GM21381 (cell line): ENCODE data around the gene SYT17.
"Not testable (repeated sequence)": the region's sequence is repeated elsewhere in the genome, so short reads cannot be mapped to it uniquely, and the experiment has no call there.

Experiments used
- ATAC-seq: cut with Tn5 transposase; IDR thresholded peaks from one replicate; pipeline ENCODE4 v1.9.1; 2021; ENCODE audit warnings: mild to moderate bottlenecking, moderate library complexity; ENCODE audit not compliant: unreplicated experiment

The SYT17 gene

DNA sequence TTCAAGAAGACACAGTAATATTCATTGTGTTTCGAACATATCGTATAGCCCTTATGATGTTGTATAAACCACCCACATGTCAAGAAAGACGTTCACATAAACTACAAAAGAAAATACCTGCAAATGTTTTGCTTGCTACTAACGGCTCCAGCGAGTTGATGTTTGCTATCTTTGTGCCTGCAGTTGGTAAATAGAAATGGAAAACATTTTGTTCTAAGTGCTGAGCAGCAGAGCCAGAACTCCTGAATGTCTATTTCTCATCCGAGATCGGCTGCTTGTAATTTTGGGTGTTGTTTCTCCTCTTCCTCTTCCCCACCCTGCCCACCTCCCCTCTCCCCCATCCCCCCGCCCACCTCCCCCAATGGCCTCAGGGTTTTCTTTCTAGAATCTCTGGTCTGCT, 5.0 kb downstream of the SYT17 start:
- ATAC-seq: no peak

DNA sequence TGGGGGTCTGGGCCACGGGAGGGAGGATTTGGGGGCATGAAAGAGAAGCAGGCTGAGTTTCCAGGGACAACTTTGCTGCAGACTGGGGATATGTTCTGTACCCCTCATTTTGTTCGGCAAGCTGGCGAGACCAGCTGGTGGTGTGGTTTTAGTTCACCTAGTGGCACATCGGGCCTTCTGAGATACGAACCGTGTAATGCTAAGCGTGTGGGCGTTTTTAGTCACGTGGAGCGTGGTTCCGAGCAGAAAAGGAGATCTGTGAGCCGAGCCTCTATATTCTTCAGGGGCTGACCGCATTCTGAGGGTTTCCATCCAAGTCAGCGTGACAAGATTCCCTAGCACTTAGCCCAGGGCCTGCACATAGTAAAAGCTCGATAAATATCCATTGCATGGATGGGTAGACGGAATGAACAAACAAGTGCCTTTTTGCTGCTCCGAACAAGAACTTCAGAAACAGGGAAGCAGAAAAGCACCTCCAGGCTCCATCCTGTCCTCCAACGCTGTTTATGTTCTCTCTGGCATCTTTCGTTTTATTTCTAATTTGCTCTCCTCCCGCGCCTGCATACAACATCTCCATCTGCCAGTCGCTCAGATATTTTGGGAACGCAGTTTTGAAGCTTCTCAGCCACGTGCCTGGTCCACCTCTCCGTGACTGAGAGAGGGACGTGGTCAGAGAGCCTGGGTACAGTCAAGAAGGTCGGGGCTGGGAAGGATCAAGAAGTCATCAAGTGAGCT, 5.8 kb downstream of the SYT17 start:
- ATAC-seq: no peak

DNA sequence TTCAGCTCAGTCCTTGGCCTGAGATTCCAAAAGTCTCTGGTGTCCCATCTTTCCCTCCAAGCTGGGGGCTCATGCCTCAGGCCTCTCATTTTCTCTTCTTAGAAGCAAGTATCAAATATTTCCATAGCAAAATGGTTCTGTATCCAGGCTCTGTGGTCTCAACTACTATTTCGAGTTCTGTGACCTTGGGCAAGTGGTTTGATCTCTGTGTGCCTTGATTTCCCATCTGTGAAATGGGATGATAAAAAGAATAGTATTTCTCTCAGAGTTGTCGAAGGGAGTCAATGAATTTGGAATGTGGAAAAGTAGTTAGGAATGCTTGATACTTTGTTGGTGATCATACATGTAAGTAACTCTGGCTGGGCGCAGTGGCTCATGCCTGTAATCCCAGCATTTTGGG, 6.4 kb downstream of the SYT17 start:
- ATAC-seq: no peak

DNA sequence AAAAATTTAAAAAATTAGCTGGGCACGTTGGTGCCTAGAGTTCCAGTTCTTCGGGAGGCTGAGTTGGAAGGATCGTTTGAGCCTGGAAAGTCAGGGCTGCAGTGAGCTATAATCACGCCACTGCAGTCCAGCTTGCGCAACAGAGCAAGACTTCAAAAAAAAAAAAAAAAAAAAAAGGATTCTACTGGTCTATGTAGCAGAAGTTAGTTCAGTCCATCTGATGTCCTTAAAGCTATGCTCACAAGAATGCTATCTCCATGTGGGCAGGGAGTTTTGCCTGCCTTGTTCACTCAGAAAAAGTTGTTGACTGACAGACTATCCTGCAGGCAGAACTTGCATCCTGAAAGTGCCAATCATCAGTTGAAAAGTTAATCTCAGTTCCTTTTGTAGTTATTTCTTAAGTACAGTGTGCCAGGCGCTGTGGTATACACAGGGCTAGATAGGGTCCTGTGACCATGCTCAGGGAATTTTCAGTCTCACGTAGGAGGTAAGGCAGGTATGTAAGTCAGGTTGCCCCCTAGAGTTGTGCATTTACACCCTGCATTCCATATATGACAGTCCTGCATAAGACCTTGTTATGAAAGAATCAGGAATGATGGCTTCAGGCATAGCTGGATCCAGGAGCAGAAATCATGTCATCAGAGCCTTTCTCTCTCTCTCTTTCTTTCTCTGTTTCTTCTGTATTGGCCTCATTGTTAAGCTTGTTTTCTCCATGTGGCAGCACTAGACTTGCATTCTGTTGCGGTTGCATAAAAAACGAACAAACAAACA, 7.6 kb downstream of the SYT17 start:
- ATAC-seq: no peak

DNA sequence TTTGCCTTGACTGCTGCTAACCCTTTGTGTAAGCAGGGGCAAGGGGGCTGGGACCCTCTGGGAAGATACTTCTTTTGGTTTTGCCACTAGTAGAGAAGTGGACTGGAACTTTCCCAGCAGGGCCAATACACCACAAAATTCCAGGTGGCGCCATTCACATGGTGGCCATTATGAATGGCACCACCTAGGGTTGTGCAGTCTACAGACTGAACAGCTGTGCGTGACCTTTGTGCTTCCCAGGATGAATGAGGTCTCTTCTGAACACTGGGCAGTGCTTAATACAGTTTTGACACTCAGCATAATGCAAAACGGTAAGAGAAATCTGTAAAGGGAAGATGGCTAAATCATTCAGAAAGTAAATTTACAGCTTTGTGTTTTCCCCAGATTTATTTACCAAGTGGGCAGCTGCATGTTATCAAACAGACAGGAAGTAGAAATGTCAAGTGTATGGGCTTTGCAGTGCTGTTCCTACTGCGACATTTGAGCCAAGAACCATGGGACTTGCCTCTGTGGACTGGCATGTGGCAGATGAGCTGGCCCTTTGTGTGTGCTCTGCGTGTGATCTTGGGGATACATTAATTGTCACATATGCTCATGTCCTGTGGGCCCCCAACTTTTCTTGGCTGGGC, 9.2 kb downstream of the SYT17 start:
- no peak for ATAC-seq

DNA sequence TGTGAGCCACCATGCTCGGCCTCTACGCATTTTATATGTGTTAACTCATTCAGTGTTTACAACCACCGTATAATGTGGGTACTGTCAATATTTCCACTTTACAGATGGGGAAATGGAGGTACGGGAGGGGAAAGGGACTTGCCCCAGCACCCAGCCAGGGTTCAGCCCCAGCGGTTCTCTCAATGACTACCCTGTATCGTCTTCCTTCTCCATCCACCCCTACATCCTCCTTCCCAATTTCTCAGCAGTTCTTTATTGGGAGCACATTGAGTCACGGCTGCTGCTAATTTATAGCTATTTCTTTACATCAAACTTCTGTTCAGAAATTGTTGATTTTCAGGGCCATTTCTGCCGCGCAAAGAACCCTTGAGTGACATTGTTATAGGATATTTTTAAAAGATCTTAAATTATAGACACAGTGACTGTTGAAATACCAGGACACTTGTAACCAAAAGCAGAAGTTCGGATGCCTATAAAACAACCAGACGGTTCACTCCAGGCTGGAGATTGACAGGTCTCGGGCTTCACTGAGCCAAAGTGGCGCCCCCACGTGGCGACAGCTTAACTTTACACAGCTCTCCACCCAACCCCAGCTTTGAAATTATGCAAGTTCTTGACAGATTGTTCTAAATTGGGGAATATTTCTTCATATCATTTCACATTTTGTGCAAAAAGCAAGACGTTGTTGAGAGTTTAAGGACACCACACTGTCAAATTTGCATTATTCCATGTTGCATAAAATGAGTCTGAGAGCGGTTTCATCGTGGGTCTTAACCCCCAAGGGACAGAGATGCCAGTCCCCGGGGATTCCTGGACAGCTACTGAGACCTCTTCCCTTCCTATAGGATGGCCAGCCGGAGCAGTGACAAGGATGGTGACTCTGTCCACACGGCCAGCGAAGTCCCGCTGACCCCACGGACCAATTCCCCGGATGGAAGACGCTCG, 11.8 kb downstream of the SYT17 start:
- no peak for ATAC-seq

DNA sequence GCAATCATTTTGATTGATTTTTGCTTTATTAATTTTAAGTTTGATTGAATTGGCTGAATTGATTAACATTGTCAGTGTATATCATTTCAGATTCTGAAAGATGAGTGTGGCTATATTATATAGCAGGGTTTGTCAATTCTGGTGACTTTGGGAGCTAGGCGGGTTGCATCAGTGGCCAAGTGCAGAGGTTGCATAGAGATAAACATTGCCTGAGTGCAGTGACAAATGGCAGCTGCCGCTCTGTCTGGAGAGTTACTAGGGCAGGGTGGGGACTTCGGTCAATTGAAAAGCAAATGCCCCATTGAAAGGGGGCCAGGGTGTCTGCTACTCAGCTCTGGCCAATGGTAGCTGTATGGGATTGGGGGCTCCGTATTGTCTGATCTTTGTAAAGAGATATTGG, 12.7 kb downstream of the SYT17 start:
- ATAC-seq: no peak

DNA sequence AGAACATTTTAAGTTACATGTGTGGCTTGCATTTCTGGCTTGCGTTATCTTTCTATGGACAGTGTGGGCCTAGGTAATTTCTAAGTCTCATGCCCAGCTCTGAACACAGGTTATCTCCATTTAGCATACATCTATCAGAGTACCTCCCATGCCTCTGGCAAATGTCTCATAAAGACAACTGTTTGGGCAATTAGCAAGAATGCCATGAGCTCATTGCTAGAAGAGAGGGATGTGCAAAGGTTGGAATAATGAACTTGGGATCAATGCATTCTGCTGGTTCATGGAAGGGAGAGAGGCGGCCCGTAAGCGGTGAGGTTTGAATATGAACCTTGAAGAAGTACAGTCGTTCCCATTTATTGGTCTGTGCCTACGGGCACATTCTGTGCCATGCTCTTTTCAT, 14.4 kb downstream of the SYT17 start:
- no peak for ATAC-seq

DNA sequence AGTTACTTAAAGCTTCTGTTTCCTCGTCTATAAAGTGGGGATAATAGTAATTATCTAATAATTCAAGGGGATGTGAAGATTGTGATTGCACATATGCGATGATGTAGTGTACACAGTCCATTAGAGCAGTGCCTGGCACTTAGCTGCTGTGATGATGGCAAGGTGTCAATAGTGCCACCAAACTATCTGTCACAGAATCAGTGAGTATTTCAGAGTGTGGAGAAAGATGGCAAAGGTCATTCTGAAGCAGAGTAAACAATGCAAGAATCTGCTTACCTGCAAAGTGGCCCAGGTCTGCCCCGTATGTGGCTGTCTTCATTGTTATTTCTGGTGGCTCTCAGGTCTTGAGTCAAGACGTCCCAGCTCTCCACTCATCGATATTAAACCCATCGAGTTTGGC, 15.1 kb downstream of the SYT17 start:
- ATAC-seq: no peak

DNA sequence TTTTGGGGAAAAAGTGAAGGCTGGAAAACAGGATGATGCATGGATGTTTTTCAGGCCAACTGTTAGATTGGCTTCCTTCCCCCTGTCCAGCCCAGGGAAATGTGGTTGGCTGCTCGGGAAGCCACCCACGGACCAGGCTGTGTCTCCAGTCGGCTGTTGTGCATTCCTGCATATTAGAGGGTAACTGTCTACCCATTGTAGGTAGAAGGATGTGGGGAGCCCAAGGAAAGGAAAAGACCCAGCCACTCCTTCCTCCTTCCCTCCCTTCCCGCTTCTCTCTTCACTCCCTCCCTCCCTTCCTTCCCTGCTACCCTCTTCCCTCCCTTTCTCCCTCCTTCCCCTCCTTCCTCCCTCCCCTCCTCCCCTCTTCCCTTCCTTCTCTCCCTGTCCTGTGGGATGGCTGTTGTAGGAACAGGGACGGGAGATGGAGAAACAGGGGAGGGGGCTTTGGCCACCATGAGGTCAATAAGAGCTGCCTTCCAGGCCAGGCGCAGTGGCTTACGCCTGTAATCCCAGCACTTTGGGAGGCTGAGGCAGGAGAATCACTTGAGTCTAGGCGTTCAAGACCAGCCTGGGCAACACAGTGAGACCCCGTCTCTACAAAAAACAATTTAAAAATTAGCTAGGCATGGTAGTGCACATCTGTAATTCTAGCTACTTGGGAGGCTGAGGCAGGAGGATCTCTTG, 16.9 kb downstream of the SYT17 start:
- ATAC-seq: no peak

DNA sequence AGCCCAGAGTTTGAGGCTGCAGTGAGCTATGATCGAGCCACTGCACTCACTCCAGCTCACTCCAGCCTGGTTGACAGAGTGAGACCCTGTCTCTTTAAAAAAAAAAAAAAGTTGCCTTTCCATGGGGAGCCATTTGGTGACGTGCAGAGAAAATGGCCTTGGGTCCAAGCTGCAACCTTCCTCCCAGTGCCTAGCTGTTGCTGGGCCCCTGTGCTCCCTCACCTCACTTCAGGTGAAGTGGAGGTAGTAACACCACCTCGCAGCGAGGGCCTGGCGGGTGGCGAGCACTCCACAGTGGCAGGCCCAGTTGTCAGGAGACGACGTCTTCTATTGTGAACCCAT, 17.4 kb downstream of the SYT17 start:
- no peak for ATAC-seq

DNA sequence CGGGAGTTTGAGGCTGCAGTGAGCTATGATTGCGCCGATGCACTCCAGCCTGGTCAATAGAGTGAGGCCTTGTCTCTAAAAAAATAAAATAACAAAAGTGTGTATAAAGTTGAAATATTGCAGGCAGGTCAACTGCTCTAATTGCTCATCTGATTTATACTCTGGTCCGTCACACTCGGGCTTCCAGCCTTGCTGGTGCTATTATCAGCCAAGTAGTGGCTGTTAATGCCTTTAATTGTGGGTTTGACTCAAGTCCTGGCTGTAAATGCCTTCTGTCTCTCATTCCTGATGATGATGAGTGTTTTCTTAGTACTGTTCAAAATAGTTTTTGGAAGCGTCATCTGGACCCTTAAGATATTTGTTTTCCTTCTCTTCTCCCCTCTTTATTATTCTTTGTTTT, 18.4 kb downstream of the SYT17 start:
- ATAC-seq: no peak

DNA sequence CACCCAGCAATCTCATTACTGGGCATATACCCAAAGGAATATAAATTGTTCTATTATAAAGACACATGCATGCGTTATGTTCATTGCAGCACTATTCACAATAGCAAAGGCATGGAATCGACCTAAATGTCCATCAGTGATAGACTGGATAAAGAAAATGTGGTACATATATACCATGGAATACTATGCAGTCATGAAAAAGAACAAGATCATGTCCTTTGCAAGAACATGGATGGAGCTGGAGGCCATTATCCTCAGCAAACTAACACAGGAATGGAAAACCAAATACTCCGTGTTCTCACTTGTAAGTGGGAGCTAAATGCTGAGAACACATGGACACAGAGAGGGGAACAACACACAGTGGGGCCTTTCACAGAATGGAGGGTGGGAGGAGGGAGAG, 19.9 kb downstream of the SYT17 start:
- not testable (repeated sequence) for ATAC-seq

DNA sequence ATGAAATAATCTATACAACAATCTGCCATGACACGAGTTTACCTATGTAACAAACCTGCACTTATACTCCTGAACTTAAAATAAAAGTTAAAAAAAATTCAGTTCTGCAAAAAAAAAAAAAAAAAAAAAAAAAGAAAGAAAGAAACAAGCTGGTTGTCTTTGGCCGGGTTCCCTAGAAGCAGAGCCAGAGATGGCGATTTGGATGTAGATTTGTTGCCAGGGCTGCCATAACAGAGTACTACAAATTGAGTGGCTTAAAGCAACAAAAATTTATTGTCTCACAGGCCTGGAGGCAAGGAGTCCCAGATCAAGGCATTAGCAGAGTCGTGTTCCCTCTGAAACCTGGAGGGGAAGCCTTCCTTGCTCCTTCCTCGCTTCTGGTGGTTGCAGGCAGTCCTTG, 20.4 kb downstream of the SYT17 start:
- no peak for ATAC-seq

DNA sequence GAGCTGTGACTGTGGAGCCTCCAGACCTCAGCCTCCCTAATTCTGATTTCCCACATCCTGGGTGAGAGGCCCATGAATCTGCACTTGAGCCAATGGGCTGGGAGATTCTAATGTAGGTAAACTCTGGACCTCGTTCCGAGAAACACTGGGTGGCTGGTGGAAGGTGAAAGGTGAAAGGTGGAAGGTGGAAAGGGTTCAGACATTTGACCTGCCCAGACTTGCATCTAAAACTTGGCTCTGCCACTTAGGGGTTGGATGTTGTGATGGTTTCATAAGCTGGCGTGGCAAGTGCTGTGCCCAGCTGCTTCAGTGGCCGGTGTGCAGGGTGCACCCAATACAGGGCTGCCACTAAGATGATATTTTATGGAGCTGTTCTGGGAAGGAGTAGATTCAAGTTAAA, 24.8 kb downstream of the SYT17 start:
- no peak for ATAC-seq

DNA sequence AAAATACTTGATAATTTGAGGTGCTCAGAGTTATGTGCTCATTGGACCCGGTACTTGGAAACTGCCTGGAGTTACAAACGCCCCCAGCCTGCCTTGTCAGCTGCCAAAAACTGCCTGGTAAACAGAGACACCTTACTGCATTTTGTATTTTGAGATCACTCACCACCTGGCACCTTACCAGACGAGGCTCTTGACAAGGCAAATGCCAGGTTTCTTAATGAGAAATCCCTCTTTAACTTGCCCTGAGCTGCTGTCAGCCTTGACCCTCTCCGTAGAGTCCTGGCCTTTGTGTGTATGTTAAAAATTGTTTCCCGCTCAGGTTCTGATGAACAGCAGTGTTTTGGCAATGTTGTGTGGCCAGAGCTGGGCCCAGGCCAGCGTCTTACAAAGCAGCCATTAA, 28.8 kb downstream of the SYT17 start:
- no peak for ATAC-seq

DNA sequence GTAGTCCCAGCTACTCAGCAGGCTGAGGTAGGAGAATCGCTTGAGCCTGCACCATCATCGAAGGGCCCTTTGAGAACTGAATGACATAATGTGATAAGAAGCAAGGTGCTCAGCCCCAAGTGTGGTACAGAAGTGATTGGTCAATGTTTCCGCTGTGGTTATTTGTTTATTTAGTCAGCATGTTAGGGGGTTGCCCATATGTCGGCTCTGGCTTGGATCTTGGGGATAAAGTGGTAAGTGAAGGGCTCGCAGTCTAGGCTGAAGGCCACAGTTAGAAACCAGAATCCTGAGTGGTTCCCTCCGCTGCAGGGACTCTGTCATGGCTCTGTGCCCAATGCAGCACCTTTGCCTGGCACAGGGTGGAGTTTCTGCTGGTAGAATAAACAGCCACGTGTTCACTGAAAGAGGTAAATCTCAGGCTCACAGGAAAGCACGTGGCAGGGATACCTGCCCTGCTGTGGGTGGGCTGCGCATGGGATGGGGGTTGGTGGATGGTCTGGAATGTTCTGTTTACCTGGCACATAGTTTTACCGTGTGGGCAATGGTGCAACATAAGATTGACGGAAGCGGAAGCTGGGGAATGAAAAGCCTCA, 35.4 kb downstream of the SYT17 start:
- ATAC-seq: no peak

DNA sequence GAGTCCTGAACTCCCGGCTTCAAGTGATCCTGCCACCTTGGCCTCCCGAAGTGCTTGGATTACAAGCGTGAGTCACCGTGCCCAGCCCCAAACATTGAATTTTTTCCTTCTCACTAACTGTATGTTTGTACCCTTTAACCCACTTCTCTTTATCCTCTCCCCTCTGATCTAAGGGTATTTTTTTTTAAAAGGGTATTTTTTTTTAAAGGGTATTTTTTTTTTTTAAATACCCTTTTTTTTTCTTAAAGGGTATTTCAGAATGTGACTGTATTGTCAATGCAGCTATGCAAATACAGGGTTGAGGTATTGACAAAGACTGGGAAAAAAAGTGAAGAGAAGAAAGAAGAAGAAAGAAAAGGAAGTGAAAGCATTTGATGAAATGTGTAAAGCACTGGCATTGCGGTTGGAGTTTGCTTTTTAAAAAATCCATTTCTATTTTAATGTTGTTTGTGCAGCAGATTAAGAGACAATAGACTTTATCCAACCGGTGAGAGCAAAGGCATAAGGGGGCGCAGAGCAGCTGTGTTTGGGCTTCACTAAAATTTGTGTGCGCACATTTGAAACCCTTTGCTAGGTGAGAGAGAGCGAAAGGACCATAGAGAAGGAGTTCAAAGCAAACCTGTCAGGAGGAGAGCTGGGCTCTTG, 42.4 kb downstream of the SYT17 start:
- ATAC-seq: peak; percentile 85

DNA sequence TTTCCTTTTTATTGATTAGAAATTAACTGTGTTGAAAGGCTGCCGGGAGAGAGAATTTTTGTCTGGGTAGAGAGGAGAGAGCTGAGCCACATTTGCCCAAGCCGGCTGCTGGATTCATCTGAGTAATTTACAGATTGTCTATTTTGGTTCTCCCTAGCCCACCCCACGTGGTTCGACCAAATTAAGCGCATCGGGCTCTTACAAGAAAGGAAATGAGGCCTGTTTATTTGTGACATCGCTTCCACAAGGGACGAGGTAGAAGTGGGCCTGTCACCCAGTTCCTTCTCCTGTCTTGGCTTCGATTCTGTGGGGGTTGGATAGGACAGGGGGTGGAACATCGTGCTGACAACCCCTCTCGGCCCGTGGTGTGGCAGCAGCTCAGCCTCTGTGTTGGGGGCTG, 42.9 kb downstream of the SYT17 start:
- peak; percentile 39 for ATAC-seq

DNA sequence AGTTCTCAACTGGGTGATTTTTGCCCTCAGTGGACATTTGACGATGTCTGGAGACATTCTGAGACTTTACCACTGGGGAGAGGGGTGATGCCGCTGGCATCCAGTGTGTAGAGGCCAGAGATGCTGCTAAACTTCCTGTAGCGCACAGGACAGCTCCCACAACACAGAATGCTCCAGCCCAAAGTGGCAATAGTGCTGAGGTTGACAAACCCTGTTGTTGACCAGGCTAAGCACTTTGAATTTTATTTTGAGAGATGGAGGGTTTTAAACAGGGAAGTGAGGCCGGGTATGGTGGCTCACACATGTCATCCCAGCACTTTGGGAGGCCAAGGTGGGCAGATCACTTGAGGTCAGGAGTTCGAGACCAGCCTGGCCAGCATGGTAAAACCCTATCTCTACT, 44.0 kb downstream of the SYT17 start:
- ATAC-seq: no peak
